ENCODE results near the gene PIK3R5. TPM values are rescaled to one million over a fixed set of nuclear protein-coding genes. Genes with fewer than 3 reads are reported as not detected.
"Not testable (repeated sequence)": the region's sequence is repeated elsewhere in the genome, so short reads cannot be mapped to it uniquely, and the experiment has no call there.

PIK3R5 gene
- polyA plus RNA-seq, 4 donors: 0.59 to 2.1 (median 0.82) TPM

GRCh38 chr17:8885163-8885966, 80.1 kb downstream of the PIK3R5 start:
- DNase-seq (ENCODE audit: low read depth in 4 of 4, low spot score in 3 of 4): not testable (repeated sequence)

- no peak for DNase-seq (ENCODE audit: low read depth in 4 of 4, low spot score in 3 of 4)
Measured at GRCh38 chr17:8884336-8884990, 81.0 kb downstream of the PIK3R5 start.

- no peak for DNase-seq (ENCODE audit: low read depth in 4 of 4, low spot score in 3 of 4)
Measured at GRCh38 chr17:8883353-8883752, 82.2 kb downstream of the PIK3R5 start.

- DNase-seq (ENCODE audit: low read depth in 4 of 4, low spot score in 3 of 4): no peak
Measured at GRCh38 chr17:8881606-8882005, 83.9 kb downstream of the PIK3R5 start.

GRCh38 chr17:8880466-8880865, 85.0 kb downstream of the PIK3R5 start:
- DNase-seq (ENCODE audit: low read depth in 4 of 4, low spot score in 3 of 4): no peak

- DNase-seq (ENCODE audit: low read depth in 4 of 4, low spot score in 3 of 4): no peak
Measured at GRCh38 chr17:8879410-8879809, 86.1 kb downstream of the PIK3R5 start.

GRCh38 chr17:8877984-8878383, 87.5 kb downstream of the PIK3R5 start:
- DNase-seq (ENCODE audit: low read depth in 4 of 4, low spot score in 3 of 4): no peak

- no peak for DNase-seq (ENCODE audit: low read depth in 4 of 4, low spot score in 3 of 4)
Measured at GRCh38 chr17:8875957-8876356, 89.5 kb downstream of the PIK3R5 start.

GRCh38 chr17:8875436-8875835, 90.1 kb downstream of the PIK3R5 start:
- no peak for DNase-seq (ENCODE audit: low read depth in 4 of 4, low spot score in 3 of 4)

- DNase-seq (ENCODE audit: low read depth in 4 of 4, low spot score in 3 of 4): no peak
Measured at GRCh38 chr17:8873801-8874715, 91.4 kb downstream of the PIK3R5 start.

- DNase-seq (ENCODE audit: low read depth in 4 of 4, low spot score in 3 of 4): no peak
Measured at GRCh38 chr17:8872705-8873435, 92.6 kb downstream of the PIK3R5 start.

GRCh38 chr17:8872036-8872704, 93.3 kb downstream of the PIK3R5 start:
- no peak for DNase-seq (ENCODE audit: low read depth in 4 of 4, low spot score in 3 of 4)

GRCh38 chr17:8871081-8871581, 94.4 kb downstream of the PIK3R5 start:
- DNase-seq (ENCODE audit: low read depth in 4 of 4, low spot score in 3 of 4): no peak

GRCh38 chr17:8870406-8871040, 95.0 kb downstream of the PIK3R5 start:
- DNase-seq (ENCODE audit: low read depth in 4 of 4, low spot score in 3 of 4): no peak

GRCh38 chr17:8869114-8869815, 96.2 kb downstream of the PIK3R5 start:
- DNase-seq (ENCODE audit: low read depth in 4 of 4, low spot score in 3 of 4): no peak

- no peak for DNase-seq (ENCODE audit: low read depth in 4 of 4, low spot score in 3 of 4)
Measured at GRCh38 chr17:8868529-8868951, 97.0 kb downstream of the PIK3R5 start.

GRCh38 chr17:8868092-8868491, 97.4 kb downstream of the PIK3R5 start:
- no peak for DNase-seq (ENCODE audit: low read depth in 4 of 4, low spot score in 3 of 4)

- no peak for DNase-seq (ENCODE audit: low read depth in 4 of 4, low spot score in 3 of 4)
Measured at GRCh38 chr17:8867361-8867981, 98.0 kb downstream of the PIK3R5 start, which contains the start of gene PIK3R6. TSS of gene PIK3R6 (minus strand) at chr17:8867674. CDS start at chr17:8849794, 17,880 bp downstream.

Data from left renal pelvis (tissue), 4 donors.